SK-N-SH (cell line): ENCODE data around the gene HOXB6. TPM values are rescaled to one million over a fixed set of nuclear protein-coding genes. Genes with fewer than 3 reads are reported as not detected.

Experiments
- CTCF ChIA-PET: fragments of 300-600, 350-600 bp; formaldehyde crosslinking; extraction: SDS; loops from one replicate; lab custom pipeline; 2021; lab: Yijun Ruan, JAX
- POLR2A ChIA-PET: fragments of 350-600 bp; sonication (Branson Sonifier 250); formaldehyde crosslinking; extraction: SDS; loops from one replicate; lab custom pipeline; 2020; ENCODE audit warnings: antibody characterized with exemption, inconsistent platforms; lab: Yijun Ruan, JAX
- DNase-seq: peaks from one replicate; pipeline ENCODE4 v3.0.0; 2012
- H2AFZ ChIP-seq: fragments of 200-600 bp; sonication (generic); 2 replicates; pipeline ENCODE4 v1.8.1; 2016; ENCODE audit warnings: antibody characterized with exemption, mild to moderate bottlenecking, low read depth
- H3F3A ChIP-seq: fragments of 200-600 bp; sonication (generic); replicated peaks from 2 replicates; pipeline ENCODE3; 2016; ENCODE audit warnings: antibody characterized with exemption, mild to moderate bottlenecking; ENCODE audit not compliant: insufficient read depth
- H3K27ac ChIP-seq, 2 experiments: fragments of 200-500 bp in 1 of 2; fragments of 200-600 bp in 1 of 2; sonication (Bioruptor generic) in 1 of 2; sonication (generic), shearing (Covaris generic) in 1 of 2; 2 replicates each; pipeline versions ENCODE4 v1.5.1 to v1.6.1; 2014 to 2016; ENCODE audit warnings: low read depth in 2 of 2, inconsistent platforms in 1 of 2, low read length in 1 of 2, mild to moderate bottlenecking in 1 of 2, mixed read lengths in 1 of 2
- H3K27me3 ChIP-seq: fragments of 200-600 bp; sonication (generic), shearing (Covaris generic); 2 replicates; pipeline ENCODE4 v1.6.1; 2016; ENCODE audit warnings: mixed run types; ENCODE audit not compliant: insufficient read depth
- H3K36me3 ChIP-seq, 2 experiments: fragments of 200-500 bp in 1 of 2; fragments of 200-600 bp in 1 of 2; sonication (Bioruptor generic) in 1 of 2; sonication (generic) in 1 of 2; replicated peaks in 1 of 2; 2 replicates each; pipeline versions ENCODE3 to v1.5.1; 2014 to 2016; ENCODE audit warnings: low read length in 1 of 2, mild to moderate bottlenecking in 1 of 2; ENCODE audit not compliant: insufficient read depth in 2 of 2, control insufficient read depth in 1 of 2
- H3K4me1 ChIP-seq, 2 experiments: fragments of 200-500 bp in 1 of 2; fragments of 200-600 bp in 1 of 2; sonication (Bioruptor generic) in 1 of 2; sonication (generic), shearing (Covaris generic) in 1 of 2; 2 replicates each; pipeline versions ENCODE4 v1.5.1 to v1.6.1; 2014 to 2016; ENCODE audit warnings: low read depth in 1 of 2, low read length in 1 of 2, mixed run types in 1 of 2; ENCODE audit not compliant: insufficient read depth in 2 of 2, control insufficient read depth in 1 of 2
- H3K4me2 ChIP-seq: fragments of 200-600 bp; sonication (generic), shearing (Covaris generic); 2 replicates; pipeline ENCODE4 v1.6.1; 2017; ENCODE audit warnings: mixed run types
- H3K4me3 ChIP-seq, 2 experiments: fragments of 200-500 bp in 1 of 2; fragments of 200-600 bp in 1 of 2; sonication (Bioruptor generic) in 1 of 2; sonication (generic), shearing (Covaris generic) in 1 of 2; 2 replicates each; pipeline versions ENCODE4 v1.5.1 to v1.8.1; 2014 to 2016; ENCODE audit warnings: low read depth in 2 of 2, inconsistent platforms in 1 of 2, low read length in 1 of 2, mild to moderate bottlenecking in 1 of 2, mixed read lengths in 1 of 2, moderate library complexity in 1 of 2
- H3K79me2 ChIP-seq: fragments of 200-600 bp; sonication (generic); 2 replicates; pipeline ENCODE4 v1.8.1; 2017; ENCODE audit warnings: mild to moderate bottlenecking; ENCODE audit not compliant: insufficient read depth
- H3K9ac ChIP-seq: fragments of 200-600 bp; sonication (generic); 2 replicates; pipeline ENCODE4 v1.6.1; 2017; ENCODE audit warnings: mixed run types
- H3K9me2 ChIP-seq: fragments of 200-600 bp; sonication (generic); 2 replicates; pipeline ENCODE4 v1.6.1; 2017; ENCODE audit warnings: mixed run types
- H3K9me3 ChIP-seq: fragments of 200-600 bp; sonication (generic); 2 replicates; pipeline ENCODE4 v1.6.1; 2017; ENCODE audit warnings: mixed run types, mild to moderate bottlenecking, moderate library complexity
- H4K20me1 ChIP-seq: fragments of 200-600 bp; sonication (generic); 2 replicates; pipeline ENCODE4 v1.6.1; 2017; ENCODE audit warnings: mild to moderate bottlenecking, mixed run types; ENCODE audit not compliant: insufficient read depth
- MEF2A ChIP-seq: IDR thresholded peaks from 2 replicates; pipeline ENCODE4 v1.4.0; 2012; ENCODE audit warnings: low read depth, borderline replicate concordance
- RAD21 ChIP-seq: IDR thresholded peaks from 2 replicates; pipeline ENCODE4 v1.6.1; 2012; ENCODE audit warnings: mild to moderate bottlenecking, low read length
- WGBS: methylation state at CpG from one replicate; pipeline ENCODE4 v1.1.6; 2017; ENCODE audit warnings: low lambda C conversion rate; 5-methylcytosine and 5-hydroxymethylcytosine counted together
- polyA plus RNA-seq, 3 experiments: library from polyadenylated mRNA; depleted of rRNA; stranded (reverse); fragments of >200 nt; gene quantifications; 2 replicates each; pipeline ENCODE4 v1.2.3, GENCODE V29; 2012
- TF ChIP-seq, protein P1 (sequence below): IDR thresholded peaks from 2 replicates; pipeline ENCODE4 v1.6.1; 2012; ENCODE audit warnings: mild to moderate bottlenecking, low read depth, low read length, moderate library complexity

Gene HOXB6
- polyA plus RNA-seq, 1 of the 3 experiments (the other 2 are of a cell fraction) = not detected

DNA sequence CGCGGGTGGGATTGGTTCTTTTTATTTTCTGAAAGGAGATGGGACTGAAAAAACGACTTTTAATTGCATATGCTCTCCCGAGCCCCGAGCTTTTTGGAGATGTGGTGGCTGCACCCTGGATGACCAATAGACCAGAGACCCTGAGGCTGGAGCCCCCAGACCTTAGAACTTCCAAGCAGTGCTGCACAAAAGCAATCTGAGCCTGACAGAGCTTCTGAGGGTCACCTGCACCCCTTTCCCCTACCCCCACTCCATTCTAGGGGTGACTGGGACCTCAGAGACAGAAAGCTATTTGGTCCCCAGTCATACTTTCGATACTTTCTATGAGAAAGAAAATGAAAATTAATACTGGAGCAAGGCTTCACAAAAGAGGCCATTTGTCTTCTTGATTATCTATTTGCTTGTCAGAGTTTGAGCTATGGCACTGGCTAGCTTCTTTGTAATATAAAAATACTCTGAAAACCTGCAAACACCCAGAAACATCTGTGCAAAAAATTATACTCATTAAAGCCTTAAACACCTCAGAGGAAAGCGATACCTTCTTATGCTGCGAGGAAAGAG, 30.2 kb downstream of the HOXB6 start:
- DNase-seq = no peak
- Histone ChIP-seq H3K27me3 (peaks cover 94% of the 10 kb centered on the region), H3F3A (no peaks in the 10 kb centered on the region), H3K9ac (no peak overlapping the region), H3K36me3 (no peaks in the 10 kb centered on the region), H2AFZ (no peak overlapping the region), H3K4me3 (no peak overlapping the region), H3K79me2 (no peaks in the 10 kb centered on the region), H3K4me2 (no peak overlapping the region), H3K27ac (no peak overlapping the region), H3K4me1 (no peaks in the 10 kb centered on the region; a peak in 1 of 4 replicates), H3K9me2 (no peaks in the 10 kb centered on the region), H4K20me1 (0 out of 2 replicates have a peak, but pooled peaks cover 5% of the 10 kb centered on the region), H3K9me3 (no peaks in the 10 kb centered on the region)
- ChIA-PET POLR2A (no interaction called here), CTCF (interaction anchor here (1.0 to 1.6 kb wide), 6 partner anchors 18 to 266 kb away, joined by 3 to 6 read pairs (median 4); no protein-coding TSS in a partner anchor)
- TF ChIP-seq, protein P1, sequence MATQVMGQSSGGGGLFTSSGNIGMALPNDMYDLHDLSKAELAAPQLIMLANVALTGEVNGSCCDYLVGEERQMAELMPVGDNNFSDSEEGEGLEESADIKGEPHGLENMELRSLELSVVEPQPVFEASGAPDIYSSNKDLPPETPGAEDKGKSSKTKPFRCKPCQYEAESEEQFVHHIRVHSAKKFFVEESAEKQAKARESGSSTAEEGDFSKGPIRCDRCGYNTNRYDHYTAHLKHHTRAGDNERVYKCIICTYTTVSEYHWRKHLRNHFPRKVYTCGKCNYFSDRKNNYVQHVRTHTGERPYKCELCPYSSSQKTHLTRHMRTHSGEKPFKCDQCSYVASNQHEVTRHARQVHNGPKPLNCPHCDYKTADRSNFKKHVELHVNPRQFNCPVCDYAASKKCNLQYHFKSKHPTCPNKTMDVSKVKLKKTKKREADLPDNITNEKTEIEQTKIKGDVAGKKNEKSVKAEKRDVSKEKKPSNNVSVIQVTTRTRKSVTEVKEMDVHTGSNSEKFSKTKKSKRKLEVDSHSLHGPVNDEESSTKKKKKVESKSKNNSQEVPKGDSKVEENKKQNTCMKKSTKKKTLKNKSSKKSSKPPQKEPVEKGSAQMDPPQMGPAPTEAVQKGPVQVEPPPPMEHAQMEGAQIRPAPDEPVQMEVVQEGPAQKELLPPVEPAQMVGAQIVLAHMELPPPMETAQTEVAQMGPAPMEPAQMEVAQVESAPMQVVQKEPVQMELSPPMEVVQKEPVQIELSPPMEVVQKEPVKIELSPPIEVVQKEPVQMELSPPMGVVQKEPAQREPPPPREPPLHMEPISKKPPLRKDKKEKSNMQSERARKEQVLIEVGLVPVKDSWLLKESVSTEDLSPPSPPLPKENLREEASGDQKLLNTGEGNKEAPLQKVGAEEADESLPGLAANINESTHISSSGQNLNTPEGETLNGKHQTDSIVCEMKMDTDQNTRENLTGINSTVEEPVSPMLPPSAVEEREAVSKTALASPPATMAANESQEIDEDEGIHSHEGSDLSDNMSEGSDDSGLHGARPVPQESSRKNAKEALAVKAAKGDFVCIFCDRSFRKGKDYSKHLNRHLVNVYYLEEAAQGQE = no peak
- no peak for TF ChIP-seq MEF2A
- TF ChIP-seq RAD21 = no peak
- 16% methylated on average over 8 of the region's 8 CpGs for WGBS

DNA sequence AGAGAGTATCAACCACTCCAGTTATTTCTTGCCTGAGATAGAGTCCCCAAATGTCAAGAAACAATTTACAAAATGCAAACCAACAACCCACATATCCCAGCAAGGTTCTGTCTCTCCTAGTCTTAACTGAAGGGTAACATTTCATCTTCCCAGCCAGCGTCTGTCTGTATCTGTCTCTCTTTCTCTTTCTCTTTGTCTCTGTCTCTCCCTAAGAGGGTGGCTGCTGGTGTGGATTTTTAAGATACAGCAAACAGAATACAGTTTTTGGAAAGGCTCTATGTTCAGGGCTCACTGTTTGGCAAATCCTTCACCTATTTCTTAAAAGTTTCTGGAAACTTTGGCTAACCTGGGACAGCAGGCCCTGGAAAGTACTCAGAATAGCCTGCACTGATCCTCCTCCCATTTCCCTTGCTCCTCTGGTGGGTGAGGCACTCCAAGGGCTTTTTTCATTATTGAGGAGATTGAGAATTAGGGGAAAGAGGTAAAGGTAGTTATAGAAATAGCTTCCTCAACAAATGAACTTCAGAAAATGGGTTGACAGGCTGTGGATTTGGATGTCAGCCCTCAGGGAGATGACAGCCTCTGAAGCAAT, 32.9 kb downstream of the HOXB6 start:
- POLR2A ChIA-PET = no interaction called here
- no peak overlapping the region for H3K9ac ChIP-seq
- H3K9me3 ChIP-seq = no peaks in the 10 kb centered on the region
- TF ChIP-seq, protein P1 = no peak
- TF ChIP-seq, all 33 proteins: peak for 0
- H3K4me2 ChIP-seq = no peak overlapping the region
- H3K36me3 ChIP-seq = no peaks in the 10 kb centered on the region
- DNase-seq = no peak
- H3K27ac ChIP-seq = no peak overlapping the region
- no peak overlapping the region for H3K4me3 ChIP-seq
- H3K4me1 ChIP-seq = no peaks in the 10 kb centered on the region; a peak in 1 of 4 replicates
- 26% methylated on average over 1 of the region's 1 CpG for WGBS
- H3K9me2 ChIP-seq = no peaks in the 10 kb centered on the region
- H3F3A ChIP-seq = no peaks in the 10 kb centered on the region
- peaks cover 100% of the 10 kb centered on the region for H3K27me3 ChIP-seq
- CTCF ChIA-PET = no interaction called here
- H2AFZ ChIP-seq = no peak overlapping the region
- H4K20me1 ChIP-seq = 0 out of 2 replicates have a peak, but pooled peaks cover 6% of the 10 kb centered on the region
- no peaks in the 10 kb centered on the region for H3K79me2 ChIP-seq
